ENCODE measurements around the gene IMPDH1.

DNA sequence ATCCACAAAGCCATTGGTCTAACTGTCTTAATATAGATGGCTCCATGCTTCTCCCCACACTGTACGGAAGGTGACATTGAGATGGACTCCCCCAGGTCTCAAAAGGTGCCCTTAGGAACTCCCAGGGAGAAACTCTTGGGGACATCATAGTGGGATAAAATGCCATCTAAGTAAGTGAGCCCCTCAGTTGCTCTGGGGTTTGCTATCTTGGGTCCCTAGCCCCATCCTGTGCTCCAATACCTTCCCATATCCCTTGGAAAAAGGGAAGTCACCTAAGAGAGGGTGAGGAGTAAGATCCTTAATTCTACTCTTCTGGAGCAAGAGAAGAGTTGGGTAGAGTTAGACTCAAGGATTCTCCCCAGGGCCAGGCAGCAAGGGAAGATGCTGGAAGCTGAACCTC, 56.2 kb downstream of the IMPDH1 start:
- TF ChIP-seq CTCF (IDR thresholded peaks at IDR 0.05; ENCODE audit: low read depth, low read length, missing input control) (no peak), TAF1 (conservative IDR thresholded peaks at IDR 0.05) (no peak), YY1 (IDR thresholded peaks at IDR 0.05) (no peak), REST (IDR thresholded peaks at IDR 0.05) (no peak), SP1 (IDR thresholded peaks at IDR 0.05) (no peak), RAD21 (IDR thresholded peaks at IDR 0.05) (no peak), JUND (IDR thresholded peaks at IDR 0.05) (no peak), HNF4G (IDR thresholded peaks at IDR 0.05) (no peak), GABPA (IDR thresholded peaks at IDR 0.05 in 1 of 2, conservative IDR thresholded peaks at IDR 0.05 in 1 of 2) (no peak)
- TF ChIP-seq, protein P1, sequence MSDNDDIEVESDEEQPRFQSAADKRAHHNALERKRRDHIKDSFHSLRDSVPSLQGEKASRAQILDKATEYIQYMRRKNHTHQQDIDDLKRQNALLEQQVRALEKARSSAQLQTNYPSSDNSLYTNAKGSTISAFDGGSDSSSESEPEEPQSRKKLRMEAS (IDR thresholded peaks at IDR 0.05): no peak
- TF ChIP-seq, protein P2, sequence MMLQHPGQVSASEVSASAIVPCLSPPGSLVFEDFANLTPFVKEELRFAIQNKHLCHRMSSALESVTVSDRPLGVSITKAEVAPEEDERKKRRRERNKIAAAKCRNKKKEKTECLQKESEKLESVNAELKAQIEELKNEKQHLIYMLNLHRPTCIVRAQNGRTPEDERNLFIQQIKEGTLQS (IDR thresholded peaks at IDR 0.05): no peak
- TF ChIP-seq, protein P3, sequence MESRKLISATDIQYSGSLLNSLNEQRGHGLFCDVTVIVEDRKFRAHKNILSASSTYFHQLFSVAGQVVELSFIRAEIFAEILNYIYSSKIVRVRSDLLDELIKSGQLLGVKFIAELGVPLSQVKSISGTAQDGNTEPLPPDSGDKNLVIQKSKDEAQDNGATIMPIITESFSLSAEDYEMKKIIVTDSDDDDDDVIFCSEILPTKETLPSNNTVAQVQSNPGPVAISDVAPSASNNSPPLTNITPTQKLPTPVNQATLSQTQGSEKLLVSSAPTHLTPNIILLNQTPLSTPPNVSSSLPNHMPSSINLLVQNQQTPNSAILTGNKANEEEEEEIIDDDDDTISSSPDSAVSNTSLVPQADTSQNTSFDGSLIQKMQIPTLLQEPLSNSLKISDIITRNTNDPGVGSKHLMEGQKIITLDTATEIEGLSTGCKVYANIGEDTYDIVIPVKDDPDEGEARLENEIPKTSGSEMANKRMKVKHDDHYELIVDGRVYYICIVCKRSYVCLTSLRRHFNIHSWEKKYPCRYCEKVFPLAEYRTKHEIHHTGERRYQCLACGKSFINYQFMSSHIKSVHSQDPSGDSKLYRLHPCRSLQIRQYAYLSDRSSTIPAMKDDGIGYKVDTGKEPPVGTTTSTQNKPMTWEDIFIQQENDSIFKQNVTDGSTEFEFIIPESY (IDR thresholded peaks at IDR 0.05): no peak
